PC-9 (cell line): ENCODE measurements around the gene TTBK1.

Experiments
- EZH2 ChIP-seq: fragments of 200-600 bp; sonication (generic); IDR thresholded peaks from 2 replicates; pipeline ENCODE4 v1.8.0; 2017; ENCODE audit warnings: antibody characterized with exemption, low read depth
- TF ChIP-seq, protein P1 (sequence below): fragments of 200-600 bp; sonication (generic); conservative IDR thresholded peaks from 2 replicates; pipeline ENCODE4 v1.6.1; 2017; ENCODE audit warnings: mixed run types, antibody characterized with exemption, mild to moderate bottlenecking, moderate library complexity

DNA sequence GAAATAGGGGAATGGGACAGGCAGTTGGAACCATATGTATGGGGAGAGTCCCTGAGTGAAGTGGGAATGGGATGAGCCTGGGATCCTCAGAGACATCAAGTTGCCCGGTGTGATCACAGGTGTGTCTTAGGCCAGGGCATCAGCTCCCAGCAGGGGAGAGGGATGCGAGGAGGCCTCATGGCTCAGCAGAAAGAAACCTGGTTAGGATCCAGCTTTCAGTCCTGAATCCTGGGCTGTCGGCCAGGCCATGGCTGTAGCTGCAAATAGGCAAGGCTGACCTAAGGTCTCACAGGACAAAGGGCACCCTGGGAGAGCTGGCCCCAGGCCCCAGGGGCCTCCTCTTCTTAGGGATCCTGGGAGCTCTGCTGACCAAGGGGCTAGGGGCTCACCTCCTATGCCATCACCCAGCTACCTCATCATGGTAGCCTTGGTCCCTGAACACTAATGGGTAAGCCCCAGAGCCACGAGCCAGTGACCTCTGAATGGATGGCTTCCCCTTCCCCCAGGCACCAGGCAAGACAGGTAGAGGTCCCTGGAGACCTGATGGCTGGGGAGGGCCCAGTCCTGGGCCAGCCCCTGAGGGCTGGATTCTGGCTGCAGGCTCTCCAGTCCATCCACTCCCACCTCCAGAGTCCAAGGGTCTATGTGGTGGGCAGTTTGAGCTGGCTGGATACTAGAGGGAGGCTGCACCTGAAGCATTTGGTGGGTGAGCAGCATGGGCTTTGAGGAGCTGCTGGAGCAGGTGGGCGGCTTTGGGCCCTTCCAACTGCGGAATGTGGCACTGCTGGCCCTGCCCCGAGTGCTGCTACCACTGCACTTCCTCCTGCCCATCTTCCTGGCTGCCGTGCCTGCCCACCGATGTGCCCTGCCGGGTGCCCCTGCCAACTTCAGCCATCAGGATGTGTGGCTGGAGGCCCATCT is 54.6 kb downstream of the TTBK1 start, which contains the start of gene SLC22A7:
- TF ChIP-seq, protein P1, sequence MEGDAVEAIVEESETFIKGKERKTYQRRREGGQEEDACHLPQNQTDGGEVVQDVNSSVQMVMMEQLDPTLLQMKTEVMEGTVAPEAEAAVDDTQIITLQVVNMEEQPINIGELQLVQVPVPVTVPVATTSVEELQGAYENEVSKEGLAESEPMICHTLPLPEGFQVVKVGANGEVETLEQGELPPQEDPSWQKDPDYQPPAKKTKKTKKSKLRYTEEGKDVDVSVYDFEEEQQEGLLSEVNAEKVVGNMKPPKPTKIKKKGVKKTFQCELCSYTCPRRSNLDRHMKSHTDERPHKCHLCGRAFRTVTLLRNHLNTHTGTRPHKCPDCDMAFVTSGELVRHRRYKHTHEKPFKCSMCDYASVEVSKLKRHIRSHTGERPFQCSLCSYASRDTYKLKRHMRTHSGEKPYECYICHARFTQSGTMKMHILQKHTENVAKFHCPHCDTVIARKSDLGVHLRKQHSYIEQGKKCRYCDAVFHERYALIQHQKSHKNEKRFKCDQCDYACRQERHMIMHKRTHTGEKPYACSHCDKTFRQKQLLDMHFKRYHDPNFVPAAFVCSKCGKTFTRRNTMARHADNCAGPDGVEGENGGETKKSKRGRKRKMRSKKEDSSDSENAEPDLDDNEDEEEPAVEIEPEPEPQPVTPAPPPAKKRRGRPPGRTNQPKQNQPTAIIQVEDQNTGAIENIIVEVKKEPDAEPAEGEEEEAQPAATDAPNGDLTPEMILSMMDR = no peak
- no peak for TF ChIP-seq EZH2
